ENCODE data around the gene ICA1. TPM values are rescaled to one million over a fixed set of nuclear protein-coding genes. Genes with fewer than 3 reads are reported as not detected.

Gene ICA1
- total and polyA plus RNA-seq, 2 of the 13 experiments (the other 11 are each of a cell fraction or from before 2014, with no cell fraction given) = 0.29 TPM; not detected in 1

DNA sequence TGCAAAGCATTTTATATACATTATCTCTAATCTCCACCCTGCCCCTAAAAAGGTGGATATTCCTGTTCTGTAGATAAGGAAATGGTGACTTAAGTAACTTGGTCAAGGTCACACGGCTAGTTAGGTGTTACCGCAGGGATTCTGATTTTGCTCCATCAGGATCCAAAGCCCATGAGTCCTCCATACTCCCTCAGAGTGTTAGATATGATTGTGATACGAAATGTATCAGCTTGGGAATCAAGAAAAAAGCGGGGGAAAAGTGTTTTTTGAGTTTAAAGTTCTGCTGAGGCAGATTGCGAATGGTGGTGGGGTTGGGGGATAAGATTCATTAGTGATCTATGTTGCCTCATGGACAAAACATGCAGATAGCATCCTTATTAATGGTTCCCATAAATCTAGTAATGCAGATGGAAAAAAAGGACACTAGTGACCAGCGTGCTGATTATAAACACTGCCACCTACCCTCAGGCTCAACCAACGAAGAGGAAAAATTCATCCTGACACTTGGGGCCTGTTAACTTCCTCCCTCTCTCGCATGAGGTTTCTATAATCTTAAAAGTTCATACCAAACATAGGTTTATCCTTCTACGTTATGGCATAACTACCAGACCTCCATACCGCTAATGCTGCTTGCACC, 2.3 kb downstream of the ICA1 start:
- Histone ChIP-seq H3K27me3 (ENCODE audit: control insufficient read depth in 1 of 2, insufficient read depth in 2 of 2, low read length in 2 of 2) (peaks cover 4 to 22% of the 10 kb centered on the region in 2 experiments; a peak in 3 of 5 replicates), H3K9me3 (ENCODE audit: low read length) (no peaks in the 10 kb centered on the region), H2AFZ (ENCODE audit: low read length) (no peak overlapping the region), H4K20me1 (ENCODE audit: insufficient read depth, low read length) (no peaks in the 10 kb centered on the region), H3K4me2 (ENCODE audit: low read depth, low read length) (no peak overlapping the region), H3K36me3 (replicated peaks in 1 of 2; ENCODE audit: control insufficient read depth in 1 of 2, insufficient read depth in 2 of 2, low read length in 2 of 2) (no peaks in the 10 kb centered on the region), H3K9ac (ENCODE audit: insufficient read depth, low read depth, low read length) (no peak overlapping the region), H3K27ac (ENCODE audit: extremely low read length, insufficient read depth, low read length) (no peak overlapping the region), H3K79me2 (ENCODE audit: insufficient read depth, low read length) (no peaks in the 10 kb centered on the region), H3K4me1 (ENCODE audit: insufficient read depth, low read length) (no peaks in the 10 kb centered on the region), H3K4me3 (replicated peaks in 1 of 3; ENCODE audit: insufficient read depth in 1 of 3, low read depth in 2 of 3, low read length in 3 of 3) (no peak overlapping the region)
- WGBS (ENCODE audit: low lambda C conversion rate) = 36% methylated on average over 10 of the region's 10 CpGs
- no peak for DNase-seq (ENCODE audit: low spot score)
- ATAC-seq = no peak
- ChIA-PET POLR2A (no interaction called here), CTCF (ENCODE audit: low intra/inter-chr PET ratio, low total read pairs) (no interaction called here)
- TF ChIP-seq DMTF1 (CRISPR knock-in tag; IDR thresholded peaks at IDR 0.05) (no peak), ZNF878 (CRISPR knock-in tag; IDR thresholded peaks at IDR 0.05) (no peak), ZNF766 (CRISPR knock-in tag; IDR thresholded peaks at IDR 0.05; ENCODE audit: borderline replicate concordance) (no peak), ATF1 (CRISPR knock-in tag; IDR thresholded peaks at IDR 0.05) (no peak), ZNF567 (CRISPR knock-in tag; IDR thresholded peaks at IDR 0.05; ENCODE audit: borderline replicate concordance) (no peak), CBFB (CRISPR knock-in tag; IDR thresholded peaks at IDR 0.05) (no peak)
- TF ChIP-seq, protein P1, sequence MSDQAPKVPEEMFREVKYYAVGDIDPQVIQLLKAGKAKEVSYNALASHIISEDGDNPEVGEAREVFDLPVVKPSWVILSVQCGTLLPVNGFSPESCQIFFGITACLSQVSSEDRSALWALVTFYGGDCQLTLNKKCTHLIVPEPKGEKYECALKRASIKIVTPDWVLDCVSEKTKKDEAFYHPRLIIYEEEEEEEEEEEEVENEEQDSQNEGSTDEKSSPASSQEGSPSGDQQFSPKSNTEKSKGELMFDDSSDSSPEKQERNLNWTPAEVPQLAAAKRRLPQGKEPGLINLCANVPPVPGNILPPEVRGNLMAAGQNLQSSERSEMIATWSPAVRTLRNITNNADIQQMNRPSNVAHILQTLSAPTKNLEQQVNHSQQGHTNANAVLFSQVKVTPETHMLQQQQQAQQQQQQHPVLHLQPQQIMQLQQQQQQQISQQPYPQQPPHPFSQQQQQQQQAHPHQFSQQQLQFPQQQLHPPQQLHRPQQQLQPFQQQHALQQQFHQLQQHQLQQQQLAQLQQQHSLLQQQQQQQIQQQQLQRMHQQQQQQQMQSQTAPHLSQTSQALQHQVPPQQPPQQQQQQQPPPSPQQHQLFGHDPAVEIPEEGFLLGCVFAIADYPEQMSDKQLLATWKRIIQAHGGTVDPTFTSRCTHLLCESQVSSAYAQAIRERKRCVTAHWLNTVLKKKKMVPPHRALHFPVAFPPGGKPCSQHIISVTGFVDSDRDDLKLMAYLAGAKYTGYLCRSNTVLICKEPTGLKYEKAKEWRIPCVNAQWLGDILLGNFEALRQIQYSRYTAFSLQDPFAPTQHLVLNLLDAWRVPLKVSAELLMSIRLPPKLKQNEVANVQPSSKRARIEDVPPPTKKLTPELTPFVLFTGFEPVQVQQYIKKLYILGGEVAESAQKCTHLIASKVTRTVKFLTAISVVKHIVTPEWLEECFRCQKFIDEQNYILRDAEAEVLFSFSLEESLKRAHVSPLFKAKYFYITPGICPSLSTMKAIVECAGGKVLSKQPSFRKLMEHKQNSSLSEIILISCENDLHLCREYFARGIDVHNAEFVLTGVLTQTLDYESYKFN (CRISPR knock-in tag; conservative IDR thresholded peaks at IDR 0.05) = no peak
- intact Hi-C loops (cut with micrococcal nuclease; ENCODE audit: unreplicated experiment) = no loop called here
- BruUV-seq (replicated peaks) = no TSS peak
- no peak for FAIRE-seq
- in situ Hi-C loops (cut with HindIII; ENCODE audit: extremely low pct_ligation_motif_present, low pct_unique_long_range_greater_than_20kb) = no loop called here
